HL-60 (cell line): ENCODE data around the gene FITM2.

ENCODE experiments used
- DNase-seq, 2 experiments: peaks; one replicate each; pipeline ENCODE4 v3.0.0-alpha.2; 2010 to 2020; ENCODE audit warnings: low read depth in 1 of 2, low spot score in 1 of 2
- H3K27ac ChIP-seq: fragments of 250-450 bp; sonication (Bioruptor Pico); replicated peaks from 2 replicates; pipeline ENCODE4 v1.5.1; 2020; ENCODE audit warnings: mild to moderate bottlenecking, moderate library complexity
- H3K27me3 ChIP-seq: fragments of 250-450 bp; sonication (Bioruptor Pico); 2 replicates; pipeline ENCODE4 v1.5.1; 2021; ENCODE audit warnings: mild to moderate bottlenecking, moderate library complexity; ENCODE audit not compliant: insufficient read depth, poor library complexity, severe bottlenecking
- H3K4me3 ChIP-seq: replicated peaks from 2 replicates; pipeline ENCODE4 v1.5.1; 2011; ENCODE audit warnings: mild to moderate bottlenecking, control low read depth, low read length; ENCODE audit not compliant: insufficient read depth
- CTCF ChIP-seq: IDR thresholded peaks from one replicate; pipeline ENCODE4 v1.5.1; 2011; ENCODE audit warnings: low read length, control low read depth, inconsistent platforms; ENCODE audit not compliant: insufficient read depth
- GABPA ChIP-seq: IDR thresholded peaks from 2 replicates; pipeline ENCODE4 v1.6.1; 2012; ENCODE audit warnings: low read depth
- POLR2AphosphoS5 ChIP-seq: IDR thresholded peaks from 2 replicates; pipeline ENCODE4 v1.6.1; 2012; ENCODE audit warnings: low read depth
- REST ChIP-seq: IDR thresholded peaks from 2 replicates; pipeline ENCODE4 v1.6.1; 2012; ENCODE audit warnings: low read depth; ENCODE audit not compliant: insufficient replicate concordance
- SPI1 ChIP-seq: IDR thresholded peaks from 2 replicates; pipeline ENCODE4 v1.6.1; 2012; ENCODE audit warnings: low read depth, mild to moderate bottlenecking, borderline replicate concordance

Gene FITM2

GRCh38 chr20:44355498-44356352 lies 44.7 kb upstream of the FITM2 start, which contains the start of gene HNF4A:
Gene HNF4A (plus strand): TSS chr20:44355699. CDS start chr20:44355805, 106 bp downstream.
- no peak within 1 kb of the TSS for H3K27ac ChIP-seq
- peaks cover 2% of the 10 kb centered on the region for H3K27me3 ChIP-seq
- no peak within 1 kb of the TSS for H3K4me3 ChIP-seq
- TF ChIP-seq GABPA: no peak
- no peak for TF ChIP-seq SPI1
- no peak for TF ChIP-seq CTCF
- no peak for TF ChIP-seq POLR2AphosphoS5
- no peak for TF ChIP-seq REST
- DNase-seq: no peak

- no peak overlapping the region for H3K27ac ChIP-seq
- DNase-seq: no peak
- H3K27me3 ChIP-seq: peaks cover 2% of the 10 kb centered on the region
- no peak for TF ChIP-seq SPI1
- no peak for TF ChIP-seq POLR2AphosphoS5
- TF ChIP-seq CTCF: no peak
- no peak for TF ChIP-seq GABPA
- TF ChIP-seq REST: no peak
- no peak overlapping the region for H3K4me3 ChIP-seq
These were observed 44.0 kb upstream of the FITM2 start for GRCh38 chr20:44354979-44355497.

- Histone ChIP-seq H3K27ac (no peak overlapping the region), H3K27me3 (no peaks in the 10 kb centered on the region), H3K4me3 (no peak overlapping the region)
- no peak for DNase-seq
- TF ChIP-seq GABPA (no peak), CTCF (no peak), SPI1 (no peak), POLR2AphosphoS5 (no peak), REST (no peak)
These were observed 39.6 kb upstream of the FITM2 start for GRCh38 chr20:44350567-44350966.
